T-helper 1 cell treated with Interleukin-12 subunit alpha and Interleukin-12 subunit beta and Interleukin-4 antibody, amounts not matched to agents 30 ng/mL and 1 ng/mL, for 36 hours (primary cell): ENCODE measurements around the gene GRPEL1. TPM values are rescaled to one million over a fixed set of nuclear protein-coding genes. Genes with fewer than 3 reads are reported as not detected.

Experiments used
- intact Hi-C: fragments of 100-400 bp; cut with micrococcal nuclease; formaldehyde crosslinking; loops from one replicate; pipeline ENCODE4 v1.15.1; 2024
- total RNA-seq: library from RNA; stranded (reverse); gene quantifications from 2 replicates; pipeline ENCODE4 v1.2.3, GENCODE V29; 2022

Gene GRPEL1
- total RNA-seq, 1 donor from 2014 or later: 53.2 TPM

GRCh38 chr4:7026107-7026506, 41.8 kb downstream of the GRPEL1 start:
- intact Hi-C loops: no loop called here

GRCh38 chr4:7025040-7025602, 42.7 kb downstream of the GRPEL1 start:
- intact Hi-C loops: no loop called here

- intact Hi-C loops: no loop called here
These were observed 43.5 kb downstream of the GRPEL1 start for GRCh38 chr4:7024336-7024890.

- intact Hi-C loops: no loop called here
These were observed 44.0 kb downstream of the GRPEL1 start for GRCh38 chr4:7023901-7024300.

GRCh38 chr4:7023486-7023885, 44.4 kb downstream of the GRPEL1 start:
- intact Hi-C loops: no loop called here

- intact Hi-C loops: no loop called here
These were observed 45.8 kb downstream of the GRPEL1 start for GRCh38 chr4:7021930-7022664.

GRCh38 chr4:7021355-7021754, 46.5 kb downstream of the GRPEL1 start:
- intact Hi-C loops: no loop called here

- intact Hi-C loops: no loop called here
These were observed 47.0 kb downstream of the GRPEL1 start for GRCh38 chr4:7020856-7021255.

- intact Hi-C loops: no loop called here
These were observed 47.6 kb downstream of the GRPEL1 start for GRCh38 chr4:7020290-7020689.

- intact Hi-C loops: no loop called here
These were observed 48.5 kb downstream of the GRPEL1 start for GRCh38 chr4:7019367-7019766.

GRCh38 chr4:7018281-7018680, 49.6 kb downstream of the GRPEL1 start:
- intact Hi-C loops: no loop called here

GRCh38 chr4:7017446-7018048, 50.3 kb downstream of the GRPEL1 start:
- intact Hi-C loops: no loop called here

GRCh38 chr4:7016512-7016911, 51.4 kb downstream of the GRPEL1 start:
- intact Hi-C loops: no loop called here

- intact Hi-C loops: no loop called here
These were observed 51.8 kb downstream of the GRPEL1 start for GRCh38 chr4:7016086-7016485.

- intact Hi-C loops: no loop called here
These were observed 52.4 kb downstream of the GRPEL1 start for GRCh38 chr4:7015383-7016035.

GRCh38 chr4:7014815-7015214, 53.0 kb downstream of the GRPEL1 start:
- intact Hi-C loops: no loop called here

GRCh38 chr4:7013175-7013574, 54.7 kb downstream of the GRPEL1 start:
- intact Hi-C loops: no loop called here

GRCh38 chr4:7009564-7009963, 58.3 kb downstream of the GRPEL1 start:
- intact Hi-C loops: no loop called here
